OCI-LY3 (cell line): ENCODE measurements around the gene TGFBR3L.

Source experiments
- H2AFZ ChIP-seq: fragments of 200-600, 300-600 bp; shearing (Covaris generic); 2 replicates; pipeline ENCODE4 v1.6.0; 2014; ENCODE audit warnings: antibody characterized with exemption, low read depth, low read length
- H3K27ac ChIP-seq: fragments of 200-600, 300-600 bp; sonication (generic); 2 replicates; pipeline ENCODE4 v1.5.1; 2014; ENCODE audit warnings: mild to moderate bottlenecking, low read length, moderate library complexity, mixed read lengths
- H3K27me3 ChIP-seq: fragments of 200-600, 300-600 bp; sonication (generic); 2 replicates; pipeline ENCODE4 v1.6.1; 2014; ENCODE audit warnings: low read depth, low read length, mixed read lengths
- H3K36me3 ChIP-seq: fragments of 200-600, 300-600 bp; sonication (generic); replicated peaks from 2 replicates; pipeline ENCODE3; 2014; ENCODE audit warnings: low read depth, low read length, mixed read lengths
- H3K4me1 ChIP-seq: fragments of 300-600, 200-600 bp; sonication (generic); 2 replicates; pipeline ENCODE4 v1.6.1; 2014; ENCODE audit warnings: low read length, mixed read lengths
- H3K4me2 ChIP-seq: fragments of 200-600, 300-600 bp; sonication (generic); 2 replicates; pipeline ENCODE4 v1.6.1; 2014; ENCODE audit warnings: low read length, mixed read lengths
- H3K4me3 ChIP-seq: fragments of 300-600, 200-600 bp; sonication (generic); 2 replicates; pipeline ENCODE4 v1.5.1; 2014; ENCODE audit warnings: antibody characterized with exemption, mild to moderate bottlenecking, low read length, moderate library complexity
- H3K79me2 ChIP-seq: fragments of 300-600, 200-600 bp; shearing (Covaris generic); 2 replicates; pipeline ENCODE4 v1.6.1; 2014; ENCODE audit warnings: mild to moderate bottlenecking, low read length, mixed read lengths
- H3K9ac ChIP-seq: fragments of 300-600, 200-600 bp; shearing (Covaris generic); 2 replicates; pipeline ENCODE4 v1.6.0; 2014; ENCODE audit warnings: mild to moderate bottlenecking, low read length, moderate library complexity
- H3K9me3 ChIP-seq: fragments of 200-600, 300-600 bp; shearing (Covaris generic); 2 replicates; pipeline ENCODE4 v1.6.1; 2014; ENCODE audit warnings: low read length, mixed read lengths; ENCODE audit not compliant: insufficient read depth
- H4K20me1 ChIP-seq: fragments of 200-600, 300-600 bp; sonication (generic); 2 replicates; pipeline ENCODE4 v1.6.1; 2016; ENCODE audit warnings: low read length, mixed read lengths; ENCODE audit not compliant: insufficient read depth
- EZH2phosphoT487 ChIP-seq: fragments of 200-600 bp; shearing (Covaris generic); IDR thresholded peaks from 2 replicates; pipeline ENCODE4 v1.6.1; 2018; ENCODE audit warnings: antibody characterized with exemption, mixed run types, low read depth
- TF ChIP-seq, protein P1 (sequence below): fragments of 200-600, 300-600 bp; sonication (generic); IDR thresholded peaks from 2 replicates; pipeline ENCODE4 v1.5.1; 2014; ENCODE audit warnings: antibody characterized with exemption, low read length, low read depth

The TGFBR3L gene

DNA sequence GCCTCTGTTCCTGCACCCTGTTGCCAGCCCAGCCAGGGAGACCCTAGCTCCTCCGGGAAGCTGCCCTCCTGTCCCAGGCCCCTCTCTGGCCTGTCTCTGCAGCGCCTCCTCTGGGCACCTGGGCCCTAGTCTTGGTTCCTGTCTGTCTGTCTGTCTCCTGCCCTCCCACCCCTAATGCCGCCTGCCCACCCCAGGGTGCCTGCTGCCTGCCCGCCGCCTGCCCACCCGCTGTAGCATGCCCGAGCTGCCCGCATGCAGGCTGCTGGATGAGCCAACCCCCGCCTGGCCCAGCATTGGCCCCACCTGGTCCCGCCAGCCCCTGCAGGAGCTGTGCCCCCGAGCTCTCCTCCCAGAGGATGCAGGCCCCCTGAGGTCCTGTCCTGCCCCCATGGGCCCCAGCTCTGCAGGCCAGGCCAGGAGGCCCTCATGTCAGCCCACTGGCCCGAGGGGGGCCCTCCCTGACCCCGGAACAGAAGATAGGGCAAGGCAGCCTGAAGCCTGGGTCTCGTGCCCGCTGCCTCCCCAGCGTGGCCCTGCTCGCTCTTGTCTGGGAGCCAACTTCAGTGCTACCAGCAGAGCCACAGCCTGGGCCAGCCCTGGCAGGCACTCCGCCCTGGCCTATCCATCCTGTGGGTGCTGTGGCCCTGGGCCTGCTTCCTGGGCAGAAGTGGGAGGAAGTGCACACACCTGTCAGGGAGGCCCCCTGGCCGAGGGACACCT lies 5.7 kb upstream of the TGFBR3L start:
- Histone ChIP-seq H2AFZ (no peak overlapping the region), H3K9me3 (no peaks in the 10 kb centered on the region), H3K9ac (no peak overlapping the region), H3K4me3 (no peak overlapping the region), H3K27me3 (no peaks in the 10 kb centered on the region), H3K36me3 (peaks cover 27% of the 10 kb centered on the region), H3K4me2 (no peak overlapping the region), H3K4me1 (peaks cover 9% of the 10 kb centered on the region), H3K79me2 (peaks cover 44% of the 10 kb centered on the region), H3K27ac (no peak overlapping the region), H4K20me1 (peaks cover 35% of the 10 kb centered on the region)
- TF ChIP-seq EZH2phosphoT487: no peak

DNA sequence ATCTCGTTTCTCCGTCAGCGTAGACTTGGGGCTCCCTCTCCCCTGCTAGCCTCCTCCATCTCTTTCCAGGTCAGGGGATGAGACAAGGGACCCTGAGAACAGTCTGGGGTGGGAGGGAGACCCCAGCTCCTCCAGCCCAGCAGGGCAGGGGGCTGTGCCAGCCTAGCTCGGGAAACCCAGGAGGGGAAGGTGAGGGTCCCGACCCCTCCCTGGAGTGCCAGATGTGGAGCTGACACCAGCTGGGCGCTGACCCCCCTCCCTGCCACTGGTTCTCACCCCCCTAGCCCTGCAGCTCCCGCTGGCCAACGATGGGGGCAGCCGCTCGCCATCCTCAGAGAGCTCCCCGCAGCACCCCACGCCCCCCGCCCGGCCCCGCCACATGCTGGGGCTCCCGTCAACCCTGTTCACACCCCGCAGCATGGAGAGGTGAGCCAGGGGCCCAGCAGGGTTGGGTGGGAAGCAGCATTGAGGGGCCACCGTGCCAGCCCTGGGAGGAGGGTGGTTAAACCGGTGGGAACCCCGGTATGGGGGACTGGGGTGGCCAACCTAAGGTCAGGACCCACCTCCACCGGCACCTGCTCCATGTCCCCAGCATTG lies 5.1 kb upstream of the TGFBR3L start:
- H3K27me3 ChIP-seq: no peaks in the 10 kb centered on the region
- TF ChIP-seq, protein P1, sequence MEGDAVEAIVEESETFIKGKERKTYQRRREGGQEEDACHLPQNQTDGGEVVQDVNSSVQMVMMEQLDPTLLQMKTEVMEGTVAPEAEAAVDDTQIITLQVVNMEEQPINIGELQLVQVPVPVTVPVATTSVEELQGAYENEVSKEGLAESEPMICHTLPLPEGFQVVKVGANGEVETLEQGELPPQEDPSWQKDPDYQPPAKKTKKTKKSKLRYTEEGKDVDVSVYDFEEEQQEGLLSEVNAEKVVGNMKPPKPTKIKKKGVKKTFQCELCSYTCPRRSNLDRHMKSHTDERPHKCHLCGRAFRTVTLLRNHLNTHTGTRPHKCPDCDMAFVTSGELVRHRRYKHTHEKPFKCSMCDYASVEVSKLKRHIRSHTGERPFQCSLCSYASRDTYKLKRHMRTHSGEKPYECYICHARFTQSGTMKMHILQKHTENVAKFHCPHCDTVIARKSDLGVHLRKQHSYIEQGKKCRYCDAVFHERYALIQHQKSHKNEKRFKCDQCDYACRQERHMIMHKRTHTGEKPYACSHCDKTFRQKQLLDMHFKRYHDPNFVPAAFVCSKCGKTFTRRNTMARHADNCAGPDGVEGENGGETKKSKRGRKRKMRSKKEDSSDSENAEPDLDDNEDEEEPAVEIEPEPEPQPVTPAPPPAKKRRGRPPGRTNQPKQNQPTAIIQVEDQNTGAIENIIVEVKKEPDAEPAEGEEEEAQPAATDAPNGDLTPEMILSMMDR: no peak
- TF ChIP-seq EZH2phosphoT487: no peak
- H2AFZ ChIP-seq: no peak overlapping the region
- no peak overlapping the region for H3K4me3 ChIP-seq
- no peak overlapping the region for H3K27ac ChIP-seq
- peaks cover 27% of the 10 kb centered on the region for H3K36me3 ChIP-seq
- H3K4me2 ChIP-seq: no peak overlapping the region
- peaks cover 38% of the 10 kb centered on the region for H3K79me2 ChIP-seq
- H4K20me1 ChIP-seq: peaks cover 32% of the 10 kb centered on the region
- no peak overlapping the region for H3K9ac ChIP-seq
- H3K9me3 ChIP-seq: no peaks in the 10 kb centered on the region
- peaks cover 8% of the 10 kb centered on the region for H3K4me1 ChIP-seq

DNA sequence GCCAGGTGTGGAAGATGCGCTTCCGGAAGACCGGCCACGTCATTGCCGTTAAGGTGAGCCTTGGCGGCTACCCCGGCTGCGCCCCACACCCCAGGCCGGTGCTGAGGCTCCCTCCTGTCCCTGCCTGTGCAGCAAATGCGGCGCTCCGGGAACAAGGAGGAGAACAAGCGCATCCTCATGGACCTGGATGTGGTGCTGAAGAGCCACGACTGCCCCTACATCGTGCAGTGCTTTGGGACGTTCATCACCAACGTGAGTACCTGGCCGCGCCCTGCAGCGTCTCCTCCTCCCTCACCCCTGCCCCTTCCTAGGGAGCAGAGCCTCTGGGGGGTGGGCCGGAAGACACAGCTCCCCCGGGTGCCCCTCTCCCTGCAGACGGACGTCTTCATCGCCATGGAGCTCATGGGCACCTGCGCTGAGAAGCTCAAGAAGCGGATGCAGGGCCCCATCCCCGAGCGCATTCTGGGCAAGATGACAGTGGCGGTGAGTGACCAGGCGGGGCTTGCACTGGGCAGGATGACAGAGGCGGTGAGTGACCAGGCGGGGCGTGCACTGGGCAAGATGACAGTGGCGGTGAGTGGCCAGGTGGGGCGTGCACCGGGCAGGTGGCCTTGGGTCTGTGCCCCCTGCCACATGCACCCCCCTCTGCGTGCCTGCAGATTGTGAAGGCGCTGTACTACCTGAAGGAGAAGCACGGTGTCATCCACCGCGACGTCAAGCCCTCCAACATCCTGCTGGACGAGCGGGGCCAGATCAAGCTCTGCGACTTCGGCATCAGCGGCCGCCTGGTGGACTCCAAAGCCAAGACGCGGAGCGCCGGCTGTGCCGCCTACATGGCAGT lies 4.1 kb upstream of the TGFBR3L start:
- Histone ChIP-seq H3K79me2 (peaks cover 28% of the 10 kb centered on the region), H3K9ac (no peak overlapping the region), H3K9me3 (no peaks in the 10 kb centered on the region), H3K4me1 (peaks cover 2% of the 10 kb centered on the region; the same call in 1 of the 2 replicates), H3K4me2 (no peak overlapping the region), H3K27me3 (no peaks in the 10 kb centered on the region), H3K27ac (no peak overlapping the region), H3K4me3 (no peak overlapping the region), H3K36me3 (peaks cover 27% of the 10 kb centered on the region), H4K20me1 (peaks cover 24% of the 10 kb centered on the region), H2AFZ (no peak overlapping the region)
- TF ChIP-seq EZH2phosphoT487: no peak
- TF ChIP-seq, protein P1: no peak

DNA sequence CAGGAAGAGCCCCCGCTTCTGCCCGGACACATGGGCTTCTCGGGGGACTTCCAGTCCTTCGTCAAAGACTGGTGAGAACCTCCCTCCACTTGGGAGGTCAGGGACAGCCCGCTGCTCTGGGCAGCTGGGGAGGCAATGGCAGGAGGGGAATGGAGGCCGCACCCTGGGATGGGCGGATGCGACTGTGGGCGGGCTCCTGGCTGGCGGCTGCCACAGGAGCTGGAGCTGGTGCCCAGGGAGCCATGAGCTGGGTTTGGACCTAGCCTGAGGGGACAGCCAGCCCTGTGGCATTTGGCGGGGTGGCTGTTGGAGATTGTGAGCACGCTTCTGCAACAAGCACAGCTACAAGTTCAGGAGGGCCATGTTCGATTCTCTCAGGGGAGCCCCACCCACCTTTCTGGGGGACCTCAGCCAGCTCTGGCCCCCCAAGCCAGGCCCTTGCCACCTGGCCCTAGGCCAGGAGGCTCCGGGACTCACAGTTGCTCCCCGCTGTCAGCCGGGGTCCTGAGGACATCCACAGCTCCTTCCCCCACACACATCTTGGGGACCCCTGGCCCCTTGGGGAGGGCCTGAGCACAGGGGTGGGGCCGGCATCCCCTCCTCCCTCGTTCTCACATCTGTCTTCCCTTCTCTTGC lies 3.0 kb upstream of the TGFBR3L start:
- no peaks in the 10 kb centered on the region for H3K27me3 ChIP-seq
- H3K9ac ChIP-seq: no peak overlapping the region
- TF ChIP-seq, protein P1: no peak
- TF ChIP-seq EZH2phosphoT487: no peak
- peaks cover 6% of the 10 kb centered on the region; the same call in 1 of the 2 replicates for H3K4me1 ChIP-seq
- no peak overlapping the region for H3K4me3 ChIP-seq
- peaks cover 21% of the 10 kb centered on the region for H3K36me3 ChIP-seq
- H2AFZ ChIP-seq: no peak overlapping the region
- H3K27ac ChIP-seq: no peak overlapping the region
- H4K20me1 ChIP-seq: peaks cover 16% of the 10 kb centered on the region
- H3K4me2 ChIP-seq: no peak overlapping the region
- no peaks in the 10 kb centered on the region for H3K9me3 ChIP-seq
- peaks cover 18% of the 10 kb centered on the region for H3K79me2 ChIP-seq
